GM18870 (cell line): ENCODE results near the gene IL15.
"Not testable (repeated sequence)": the region's sequence is repeated elsewhere in the genome, so short reads cannot be mapped to it uniquely, and the experiment has no call there.

Experiments used
- ATAC-seq: cut with Tn5 transposase; IDR thresholded peaks from one replicate; pipeline ENCODE4 v1.9.1; 2021; ENCODE audit warnings: moderate library complexity; ENCODE audit not compliant: unreplicated experiment

The IL15 gene

DNA sequence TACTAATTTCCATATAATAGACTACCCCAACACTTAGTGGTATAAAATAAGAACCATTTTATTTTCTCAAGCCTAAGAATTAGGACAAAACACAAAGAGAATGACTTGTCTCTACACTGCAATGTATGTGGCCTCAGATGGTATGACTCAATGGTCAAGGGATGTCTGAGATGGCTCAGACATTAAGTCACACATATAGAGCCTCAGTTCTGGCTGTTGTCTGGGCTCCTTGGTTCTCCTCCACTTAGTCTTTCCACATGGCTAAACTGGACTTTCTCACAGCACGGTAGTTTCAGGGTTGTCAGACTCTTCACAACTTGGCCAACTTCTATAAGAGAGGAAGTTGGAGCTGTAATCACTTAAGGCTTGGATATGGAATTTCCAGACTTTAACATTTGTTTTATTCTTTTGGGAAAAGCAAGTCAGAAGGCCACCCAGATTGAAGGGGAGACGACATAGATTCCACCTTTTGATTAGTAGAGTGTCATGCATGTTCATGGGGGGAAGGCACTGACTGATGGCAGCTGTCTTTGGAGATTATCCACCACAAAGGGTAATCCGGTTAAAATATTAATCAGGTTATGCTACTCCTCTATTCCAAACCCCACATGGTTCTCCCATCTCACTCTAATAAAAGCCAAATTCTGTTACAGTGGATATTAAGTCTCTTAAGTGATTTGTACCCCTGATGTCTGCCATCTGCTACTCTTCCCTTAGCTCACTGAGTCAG is 9.4 kb downstream of the IL15 start:
- no peak for ATAC-seq

DNA sequence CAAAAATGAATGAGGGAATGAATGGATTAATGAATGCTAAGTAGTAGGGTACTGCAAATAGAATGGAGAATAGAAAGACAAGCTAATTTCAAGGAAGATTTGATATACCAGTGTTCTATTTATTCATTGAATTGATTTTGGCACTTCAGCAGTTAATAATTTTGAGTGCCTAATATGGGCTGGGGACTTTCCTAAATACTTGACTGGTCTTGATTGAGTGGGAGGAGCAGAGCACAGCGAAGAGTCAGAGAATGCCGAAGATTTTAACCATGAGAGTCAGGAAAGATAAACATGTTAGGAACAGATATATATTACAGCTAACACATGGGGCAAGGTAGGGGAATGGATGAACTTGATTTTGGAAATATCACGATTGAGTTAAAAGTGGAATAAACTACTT is 10.6 kb downstream of the IL15 start:
- ATAC-seq: no peak

DNA sequence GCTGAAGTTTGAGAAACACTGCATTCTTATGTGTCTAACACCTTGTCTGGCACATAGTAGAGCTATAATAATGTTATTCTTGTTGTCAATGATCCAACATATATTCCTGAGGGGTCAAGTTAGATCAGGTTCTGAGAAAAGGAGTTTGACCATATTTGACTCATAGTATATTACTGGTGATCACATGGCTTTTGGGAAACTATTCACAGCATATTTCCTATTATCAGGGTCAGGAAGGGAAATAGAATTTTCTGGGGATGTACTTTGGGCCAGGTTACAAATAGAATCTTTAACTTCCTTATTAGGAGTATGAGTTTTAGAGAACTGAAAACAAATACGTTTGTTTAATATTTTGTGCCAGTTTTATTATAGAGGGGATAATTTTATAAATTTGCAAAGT is 11.6 kb downstream of the IL15 start:
- ATAC-seq: no peak

DNA sequence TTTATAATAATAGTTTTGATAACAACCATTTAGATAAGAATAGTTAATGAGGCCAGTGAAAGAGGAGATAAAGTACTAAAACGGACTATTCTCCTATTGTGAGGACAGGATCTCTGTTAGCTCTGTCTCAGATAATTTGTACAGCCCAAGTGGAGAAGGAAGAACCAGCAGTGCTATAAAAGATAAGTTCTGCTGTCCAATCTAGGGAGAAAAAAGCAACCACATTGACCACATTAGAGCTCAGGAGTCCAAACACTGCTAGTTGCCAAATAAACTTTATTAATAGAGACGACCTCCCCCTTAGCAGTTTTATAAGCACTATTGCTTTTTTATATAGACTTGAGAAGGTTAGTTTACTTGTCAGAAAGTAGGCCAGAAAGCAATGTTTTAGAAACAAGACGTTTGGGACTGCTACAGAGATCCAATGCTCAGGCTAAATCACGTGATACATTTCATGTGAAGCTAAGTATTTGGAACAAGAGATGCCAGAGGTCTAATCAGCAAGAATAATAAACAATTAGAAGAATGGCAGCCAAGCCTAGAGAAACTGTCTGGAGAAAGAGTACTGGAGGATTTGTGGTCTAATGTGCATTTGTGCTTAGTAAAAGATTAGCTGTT is 15.9 kb downstream of the IL15 start:
- no peak for ATAC-seq

DNA sequence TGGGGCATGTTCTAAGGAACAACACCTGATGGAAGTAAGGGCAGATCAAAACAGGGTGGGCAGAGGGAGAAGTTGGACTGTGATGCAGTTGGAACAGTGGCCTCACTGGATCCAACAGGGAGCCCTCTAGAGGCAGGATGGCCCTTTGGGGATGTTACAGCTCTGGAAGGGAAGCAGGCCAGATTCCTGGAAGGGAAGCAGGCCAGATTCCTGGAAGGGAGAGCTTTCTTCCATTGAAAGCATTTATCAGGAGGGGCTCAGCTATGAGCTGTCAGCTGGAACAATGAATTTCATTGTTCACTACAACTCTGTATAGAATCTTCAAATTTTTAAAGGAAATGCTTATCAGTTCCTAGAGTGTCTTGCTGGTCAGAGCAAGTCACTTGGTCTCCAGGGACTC is 17.7 kb downstream of the IL15 start:
- no peak for ATAC-seq

DNA sequence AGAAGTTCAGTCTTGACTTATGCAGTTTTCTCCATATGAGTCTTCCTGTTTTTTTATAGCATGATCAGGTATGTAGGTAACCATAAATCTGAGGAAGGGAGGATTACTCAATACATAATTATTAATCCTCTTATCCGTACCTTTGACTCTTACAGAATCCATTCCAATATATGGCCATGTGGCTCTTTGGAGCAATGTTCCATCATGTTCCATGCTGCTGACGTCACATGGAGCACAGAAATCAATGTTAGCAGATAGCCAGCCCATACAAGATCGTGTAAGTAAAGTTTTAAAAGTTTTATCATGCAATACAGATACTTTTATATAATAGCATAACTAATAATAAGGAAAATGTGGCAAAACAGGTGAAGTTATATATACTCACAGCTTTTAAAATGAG is 19.6 kb downstream of the IL15 start:
- ATAC-seq: no peak

DNA sequence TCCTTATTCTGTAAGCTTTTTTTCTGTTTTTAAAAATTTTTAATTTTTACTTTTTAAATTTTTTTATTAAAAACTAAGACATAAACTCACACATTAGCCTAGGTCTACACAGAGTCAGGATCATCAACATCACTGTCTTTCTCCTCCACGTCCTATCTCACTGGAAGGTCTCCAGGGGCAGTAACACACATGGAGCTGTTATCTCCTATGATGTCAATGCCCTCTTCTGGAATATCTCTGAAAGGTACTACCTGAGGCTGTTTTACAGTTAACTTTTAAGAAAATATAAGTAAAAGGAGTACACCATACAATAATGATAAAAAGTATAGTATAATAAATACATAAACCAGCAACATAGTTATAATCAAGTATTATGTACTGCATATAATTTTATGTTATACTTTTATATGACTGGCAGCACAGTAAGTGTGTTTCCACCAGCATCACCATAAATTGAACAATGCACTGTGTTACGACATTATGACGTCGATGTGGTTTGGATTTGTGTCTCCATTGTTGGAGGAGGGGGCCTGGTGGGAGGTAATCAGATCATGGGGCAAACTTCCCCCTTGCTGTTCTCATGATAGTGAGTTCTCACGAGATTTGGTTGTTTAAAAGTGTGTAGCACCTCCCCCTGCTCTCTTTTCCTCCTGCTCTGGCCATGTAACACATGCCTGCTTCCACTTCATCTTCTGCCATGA is 21.3 kb downstream of the IL15 start:
- ATAC-seq: no peak

DNA sequence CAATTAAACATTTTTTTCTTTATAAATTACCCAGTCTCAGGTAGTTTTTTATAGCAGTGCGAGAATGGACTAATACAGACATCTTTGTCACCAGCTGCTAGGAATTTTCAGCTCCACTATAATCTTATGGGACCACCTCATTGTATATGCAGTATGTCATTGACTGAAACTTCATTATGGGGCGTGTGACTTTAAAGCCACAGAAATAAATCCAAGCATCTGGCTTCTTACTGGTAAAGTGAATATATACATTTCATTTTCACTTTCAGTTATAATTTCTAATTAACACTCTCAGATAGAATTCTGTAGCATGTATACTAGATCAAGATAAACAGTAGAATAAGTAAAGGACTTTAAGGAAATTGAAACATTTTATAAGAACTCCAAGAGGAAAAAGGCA is 21.9 kb downstream of the IL15 start:
- no peak for ATAC-seq

DNA sequence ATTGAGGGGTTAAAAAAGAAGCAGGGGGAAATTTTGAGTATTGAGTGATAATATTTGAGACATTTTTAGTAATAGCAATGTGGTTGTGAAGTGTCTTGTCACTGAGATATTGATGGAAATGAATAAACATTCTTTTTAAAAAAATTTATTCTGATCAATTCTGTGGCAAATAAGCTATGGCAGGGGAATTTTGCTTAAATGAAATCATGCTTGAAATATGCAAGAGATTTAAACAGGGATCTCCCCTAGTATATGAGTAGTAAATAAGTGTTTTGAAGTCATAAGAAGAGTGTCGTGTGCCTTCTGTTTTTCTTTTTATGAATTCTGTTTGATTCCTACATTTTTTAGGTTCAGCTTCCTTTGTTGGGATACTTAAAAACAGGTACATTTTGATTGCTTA is 23.2 kb downstream of the IL15 start:
- no peak for ATAC-seq

DNA sequence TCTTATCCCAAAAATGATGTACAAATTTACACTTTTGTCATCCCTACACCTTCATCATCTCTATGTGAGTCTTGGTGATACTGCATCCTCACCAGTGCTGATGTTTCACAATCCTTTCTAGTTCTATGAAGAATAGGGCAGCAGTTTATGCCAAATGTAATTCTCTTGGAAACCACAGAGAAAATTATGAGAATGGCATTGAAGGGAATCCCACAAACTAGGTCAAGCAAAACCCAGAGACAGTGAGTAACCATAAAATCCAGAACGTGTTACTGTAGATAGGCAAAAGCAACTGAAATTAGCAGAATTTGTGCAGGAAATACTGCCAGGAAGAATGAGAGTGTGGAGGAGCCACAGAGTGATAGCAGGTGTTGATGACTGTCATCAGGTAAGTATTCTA is 24.5 kb downstream of the IL15 start:
- no peak for ATAC-seq

DNA sequence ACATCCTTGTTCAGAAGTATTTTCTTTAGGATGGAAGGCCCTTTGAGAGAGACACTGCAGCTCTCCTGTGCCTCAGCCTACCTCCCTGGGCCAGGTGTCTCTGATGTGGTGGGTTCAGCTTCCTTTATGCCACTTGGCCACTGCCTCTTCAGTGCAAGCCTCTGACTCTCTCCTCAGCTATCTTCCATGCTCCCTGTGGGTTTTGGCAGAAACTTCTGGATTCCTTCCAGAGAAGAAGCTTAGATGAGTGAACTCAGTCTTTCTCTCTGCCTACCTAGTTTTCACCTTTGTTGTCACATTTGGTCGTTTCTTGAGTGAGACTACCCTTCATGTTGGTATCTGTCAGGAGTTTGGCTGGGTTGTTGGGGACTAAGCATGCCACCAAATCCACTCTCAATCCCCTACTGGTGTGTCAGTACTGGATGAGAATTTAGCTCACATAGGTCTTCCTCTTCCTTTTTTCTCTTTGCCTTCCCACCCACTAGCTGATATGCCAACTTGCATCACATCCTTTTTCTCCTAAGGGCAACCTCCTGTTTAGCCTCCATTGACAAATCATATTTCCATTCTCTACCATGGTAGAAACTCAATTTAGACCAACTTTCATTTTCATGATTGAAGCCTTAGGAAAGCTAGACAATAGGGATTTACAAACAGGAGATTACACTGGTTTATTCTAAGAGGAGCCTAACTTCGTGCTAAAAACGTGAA is 32.0 kb downstream of the IL15 start:
- no peak for ATAC-seq

DNA sequence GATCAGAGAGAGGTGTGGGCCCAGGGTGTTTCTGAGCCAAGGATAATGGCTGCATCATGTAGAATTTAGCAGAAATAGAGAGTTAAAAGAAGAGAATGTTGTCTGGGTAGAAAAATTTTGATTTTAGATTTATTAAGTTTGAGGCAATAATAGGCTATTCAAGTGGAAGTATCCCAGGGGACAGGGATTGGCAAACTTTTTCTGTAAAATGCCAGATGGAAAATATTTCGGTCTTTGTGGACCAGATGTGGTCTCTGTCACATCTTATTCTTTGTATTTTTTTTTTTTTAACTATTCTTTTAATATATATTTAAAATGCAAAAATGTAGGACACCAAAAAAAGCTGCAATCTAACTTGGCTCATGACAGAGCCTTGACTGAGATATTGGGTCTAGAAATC is 33.1 kb downstream of the IL15 start:
- ATAC-seq: no peak

DNA sequence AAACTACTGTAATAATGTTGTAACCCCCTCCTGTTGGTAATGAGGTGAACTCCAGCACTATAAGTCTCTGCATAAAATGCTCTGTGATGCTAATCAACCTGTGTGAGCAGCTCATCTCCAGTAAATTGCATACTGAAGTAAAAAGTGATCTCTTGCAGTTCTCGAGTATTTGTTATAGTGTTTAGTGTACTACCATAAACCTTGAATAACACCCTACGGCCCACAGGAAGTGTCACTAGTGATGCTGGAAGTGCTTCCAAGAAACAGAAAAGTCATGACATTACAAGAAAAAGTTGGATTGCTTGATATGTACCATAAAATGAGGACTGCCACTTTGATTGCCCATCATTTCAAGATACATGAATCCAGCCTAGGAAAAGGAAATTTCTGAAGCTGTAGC is 39.0 kb downstream of the IL15 start:
- ATAC-seq: no peak

DNA sequence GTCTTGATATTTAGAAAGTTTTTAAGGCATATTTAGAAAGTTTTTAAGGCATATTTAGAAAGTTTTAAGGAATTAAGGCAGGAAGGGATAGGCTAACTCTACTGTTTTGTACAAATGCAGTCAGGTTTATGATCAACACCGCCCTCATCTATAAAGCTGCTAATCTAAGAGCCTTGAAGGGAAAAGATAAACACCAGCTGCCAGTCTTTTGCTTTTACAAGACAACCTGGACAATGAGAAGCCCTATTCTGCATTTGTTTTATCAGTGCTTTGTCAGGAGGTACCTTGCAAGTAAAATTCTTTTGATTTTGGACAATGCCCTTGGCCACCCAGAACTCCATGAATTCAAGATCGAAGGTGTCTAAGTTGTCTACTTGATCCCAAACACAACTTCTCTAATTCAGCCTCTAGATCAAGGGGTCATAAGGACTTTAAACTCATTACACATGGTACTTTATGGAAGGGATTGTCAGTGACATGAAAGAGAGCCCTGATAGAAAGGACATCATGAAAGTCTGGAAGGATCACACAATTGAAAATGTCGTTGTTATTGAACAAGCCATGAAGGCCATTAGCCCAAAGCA is 39.8 kb downstream of the IL15 start:
- ATAC-seq: no peak

DNA sequence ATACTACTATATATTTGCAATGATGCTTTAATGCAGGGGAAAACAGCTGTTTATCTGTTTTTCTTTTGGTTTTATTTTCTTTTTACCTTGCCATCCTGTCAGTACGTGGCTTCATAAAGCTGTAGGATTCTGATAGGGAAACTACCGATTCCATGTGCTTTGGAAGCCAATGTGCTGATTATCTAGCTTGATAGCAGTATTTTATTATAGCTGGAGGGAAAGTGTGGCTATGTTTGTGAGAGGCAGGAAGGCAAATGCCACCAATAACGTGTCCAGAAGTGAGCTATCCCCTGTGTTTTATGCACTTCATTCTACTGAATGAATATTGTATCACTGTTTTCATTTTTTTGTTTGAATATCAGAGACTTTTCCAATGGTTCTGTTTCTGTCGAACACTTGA is 43.7 kb downstream of the IL15 start:
- no peak for ATAC-seq

DNA sequence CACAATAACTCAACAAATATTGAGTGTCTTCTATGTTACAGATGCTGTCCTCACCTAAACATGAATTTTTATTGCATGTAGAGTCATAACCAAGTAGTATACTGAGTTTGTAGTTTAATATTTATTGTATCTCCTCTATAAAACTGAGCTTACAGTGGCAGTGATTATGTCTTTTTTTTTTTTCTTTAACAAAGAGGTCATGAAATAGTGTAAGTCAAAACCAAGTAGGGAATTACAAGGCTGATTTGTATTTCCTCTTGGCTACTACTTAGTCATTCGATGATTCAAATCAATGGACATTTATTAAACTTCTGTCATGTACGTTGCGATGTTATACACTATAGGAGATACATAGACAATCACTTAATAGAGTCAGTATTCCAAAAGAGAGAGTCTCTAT is 48.4 kb downstream of the IL15 start:
- ATAC-seq: no peak

DNA sequence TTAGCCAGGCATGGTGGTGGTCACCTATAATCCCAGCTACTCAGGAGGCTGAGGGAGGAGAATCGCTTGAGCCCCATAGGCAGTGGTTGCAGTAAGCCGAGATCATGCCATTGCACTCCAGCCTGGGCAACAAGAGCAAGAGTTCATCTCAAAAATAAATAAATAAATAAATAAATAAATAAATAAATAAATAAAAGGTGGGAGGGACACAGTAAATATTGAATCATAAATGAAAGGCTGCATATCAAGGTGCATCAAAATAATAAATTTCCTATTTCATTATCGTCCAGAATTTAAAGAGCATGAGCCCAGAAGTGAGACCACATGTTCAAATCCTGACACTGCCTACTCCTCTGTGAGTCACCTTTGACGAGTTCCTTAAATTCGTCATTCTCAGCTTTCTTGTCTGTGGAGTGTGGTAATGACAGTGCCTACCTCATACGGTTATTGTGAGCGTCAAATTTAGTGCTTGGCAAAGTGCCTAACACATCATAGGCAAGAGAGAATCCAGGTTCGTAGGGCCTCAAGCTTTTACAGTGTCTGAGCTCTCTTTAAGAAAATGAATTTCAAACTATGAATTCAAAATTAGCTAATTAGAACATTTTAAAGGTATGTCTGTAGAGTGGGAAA is 49.9 kb downstream of the IL15 start:
- no peak for ATAC-seq

DNA sequence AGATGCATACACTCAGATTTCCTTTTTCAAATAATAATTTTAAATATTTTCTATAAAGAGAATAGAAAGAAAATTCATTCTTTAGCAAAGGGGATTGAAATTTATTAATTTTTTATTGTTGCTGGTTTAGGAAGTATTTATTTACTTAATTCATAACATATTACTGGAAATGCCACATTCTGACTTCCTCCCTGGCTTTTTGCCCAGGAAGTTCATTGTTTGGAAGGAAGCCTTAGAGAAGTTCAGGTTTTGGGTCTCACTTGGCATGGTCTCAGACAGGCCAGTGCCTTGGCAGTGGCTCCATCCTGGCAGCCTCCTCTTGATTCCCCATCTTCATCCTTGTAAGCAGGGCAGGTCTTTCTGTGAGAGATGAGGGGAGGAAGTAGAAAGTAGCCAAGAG is 50.5 kb downstream of the IL15 start:
- no peak for ATAC-seq

DNA sequence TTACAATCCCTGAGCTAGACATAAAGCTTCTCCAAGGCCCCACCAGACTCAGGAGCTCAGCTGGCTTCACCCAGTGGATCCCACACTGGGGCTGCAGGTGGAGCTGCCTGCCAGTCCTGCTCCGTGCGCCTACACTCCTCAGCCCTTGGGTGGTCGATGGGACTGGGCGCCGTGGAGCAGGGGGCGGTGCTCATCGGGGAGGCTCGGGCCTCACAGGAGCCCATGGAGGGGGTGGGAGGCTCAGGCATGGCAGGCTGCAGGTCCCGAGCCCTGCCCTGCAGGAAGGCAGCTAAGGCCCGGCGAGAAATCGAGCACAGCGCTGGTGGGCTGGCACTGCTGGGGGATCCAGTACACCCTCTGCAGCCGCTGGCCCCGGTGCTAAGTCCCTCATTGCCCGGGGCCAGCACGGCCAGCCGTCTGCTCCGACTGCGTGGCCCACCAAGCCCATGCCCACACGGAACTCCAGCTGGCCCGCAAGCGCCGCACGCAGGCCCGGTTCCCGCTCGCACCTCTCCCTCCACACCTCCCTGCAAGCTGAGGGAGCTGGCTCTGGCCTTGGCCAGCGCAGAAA is 53.4 kb downstream of the IL15 start:
- ATAC-seq: not testable (repeated sequence)

DNA sequence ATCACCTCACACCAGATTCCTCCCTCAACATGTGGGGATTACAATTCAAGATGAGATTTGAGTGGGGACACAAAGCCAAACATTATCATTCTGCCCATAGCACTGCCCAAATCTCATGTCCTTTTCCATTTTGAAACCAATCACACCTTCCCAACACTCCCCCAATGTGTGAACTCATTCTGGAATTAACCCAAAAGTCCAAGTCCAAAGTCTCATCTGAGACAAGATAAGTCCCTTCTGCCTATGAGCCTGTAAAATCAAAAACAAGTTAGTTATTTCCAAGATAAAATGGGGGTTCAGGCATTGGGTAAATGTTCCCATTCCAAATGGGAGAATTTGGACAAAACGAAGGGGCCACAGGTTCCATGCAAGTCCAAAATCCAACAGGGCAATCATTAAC is 54.9 kb downstream of the IL15 start:
- not testable (repeated sequence) for ATAC-seq

DNA sequence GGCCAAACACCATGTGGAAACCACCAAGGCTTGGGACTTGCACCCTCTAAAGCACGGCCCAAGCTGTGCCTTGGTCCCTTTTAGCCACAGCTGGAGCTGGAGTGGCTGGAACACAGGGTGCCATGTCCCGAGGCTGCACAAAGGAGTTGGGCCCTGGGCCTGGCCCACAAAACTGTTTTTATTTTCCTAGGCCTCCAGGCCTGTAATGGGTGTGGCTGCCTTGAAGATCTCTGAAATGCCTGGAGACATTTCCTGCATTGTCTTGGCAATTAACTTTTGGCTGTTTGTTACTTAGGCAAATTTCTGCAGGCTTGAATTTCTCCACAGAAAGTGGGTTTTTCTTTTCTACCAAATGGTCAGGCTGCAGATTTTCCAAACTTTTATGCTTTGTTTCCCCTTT is 55.7 kb downstream of the IL15 start:
- no peak for ATAC-seq
